Pons (tissue), 1 donor: Measurements from ENCODE around the gene LYRM2.

Experiments
- DNase-seq: peaks from one replicate; pipeline ENCODE4 v3.0.0-alpha.2; 2016; ENCODE audit warnings: low spot score

Gene LYRM2

DNA sequence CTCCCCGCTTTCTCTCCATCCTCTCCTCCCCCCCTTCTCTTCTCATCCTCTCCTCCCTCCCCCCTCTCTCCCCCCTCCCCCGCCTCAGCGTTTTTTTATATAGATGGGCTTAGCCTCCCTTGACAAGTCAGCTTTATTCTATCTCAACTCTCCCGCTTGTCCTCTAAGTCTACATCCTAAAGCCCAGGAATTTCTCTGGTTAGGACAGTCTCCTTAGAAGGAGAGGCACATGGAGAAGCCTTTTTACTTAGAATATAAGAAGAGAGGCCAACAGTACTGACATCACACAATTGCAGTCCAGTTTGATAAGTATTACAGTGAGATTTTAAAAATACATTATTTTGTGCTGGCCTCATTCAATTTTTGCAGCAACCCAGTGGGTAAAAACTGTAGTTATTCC, 83.5 kb downstream of the LYRM2 start:
- DNase-seq: no peak

- DNase-seq: no peak
Observed at GRCh38 chr6:89554106-89554505, 84.4 kb downstream of the LYRM2 start.

GRCh38 chr6:89553431-89553830, 85.1 kb downstream of the LYRM2 start:
- DNase-seq: no peak

DNA sequence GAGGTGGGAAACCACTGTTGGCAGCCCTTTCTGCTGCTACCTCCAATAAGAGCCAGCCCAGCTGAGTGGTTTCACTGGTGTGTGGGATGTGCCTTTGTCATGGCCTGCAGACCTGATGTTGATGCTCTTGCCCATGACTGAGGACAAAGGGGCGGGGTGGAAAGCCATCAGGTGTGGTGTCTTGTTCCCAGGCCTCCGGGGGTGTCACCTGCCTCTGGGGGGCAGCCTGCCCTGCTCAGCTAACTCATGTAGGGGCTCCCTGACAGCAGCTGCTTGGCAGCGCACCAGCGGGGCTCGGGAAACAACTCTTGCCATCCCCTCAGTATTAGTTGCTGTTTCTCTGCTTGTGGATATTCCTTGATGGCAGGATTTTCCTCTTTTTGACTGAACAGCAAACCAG, 91.3 kb downstream of the LYRM2 start:
- DNase-seq: no peak

DNA sequence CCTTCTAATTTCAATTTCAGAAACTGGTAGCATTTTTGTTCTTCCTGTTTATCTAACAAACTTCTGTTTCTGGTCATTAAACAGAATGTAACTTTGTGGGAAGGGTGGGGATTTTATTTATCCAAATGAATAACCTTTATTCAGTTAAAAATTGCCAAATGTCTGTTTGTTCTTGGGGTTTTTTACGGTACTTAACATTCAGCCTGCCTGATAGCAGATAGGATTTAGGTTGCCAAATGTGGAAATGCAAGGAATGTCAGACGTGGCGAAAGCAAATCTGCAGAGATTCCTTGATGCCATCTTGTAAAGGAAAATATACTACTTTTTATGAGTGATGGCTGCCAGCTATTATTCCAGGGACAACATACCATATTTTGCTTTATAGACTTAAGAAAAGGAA, 95.7 kb downstream of the LYRM2 start:
- no peak for DNase-seq

DNA sequence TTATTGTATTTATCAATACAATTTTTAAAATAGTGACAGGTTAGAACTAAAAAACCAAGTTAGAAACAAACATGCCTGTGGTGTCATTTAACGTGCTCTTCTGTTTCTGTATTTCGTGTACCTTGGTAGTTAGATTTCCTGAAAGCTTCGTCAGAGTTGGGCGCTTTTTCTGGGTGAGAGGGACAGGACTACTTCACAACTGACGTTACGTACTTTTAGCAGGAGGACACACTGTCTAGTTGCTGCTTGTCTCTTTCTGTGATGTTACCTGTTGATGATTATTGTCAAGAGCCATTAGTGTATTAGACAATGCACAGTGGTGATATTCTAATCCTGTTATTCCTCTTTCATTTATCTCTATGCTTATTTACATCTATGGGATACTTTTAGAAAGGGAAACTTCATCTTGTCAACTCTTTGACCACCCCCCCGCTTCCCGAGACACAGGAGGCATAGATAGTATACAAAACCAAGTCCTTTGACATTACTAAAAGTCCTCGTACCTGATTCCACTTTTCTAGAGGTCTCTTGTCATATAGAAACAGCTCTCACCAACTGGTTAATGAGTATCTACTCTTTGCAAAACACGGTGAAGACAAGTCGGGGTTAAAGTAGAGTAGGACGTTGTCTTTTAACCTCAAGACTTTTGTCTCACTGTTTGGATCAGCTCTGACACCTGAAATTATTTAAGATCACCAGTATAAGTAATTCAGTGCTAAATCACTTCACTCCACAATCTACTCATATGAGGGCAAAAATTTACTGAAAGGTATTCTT, 96.3 kb downstream of the LYRM2 start:
- no peak for DNase-seq

GRCh38 chr6:89539779-89540178, 98.8 kb downstream of the LYRM2 start:
- DNase-seq: no peak

DNA sequence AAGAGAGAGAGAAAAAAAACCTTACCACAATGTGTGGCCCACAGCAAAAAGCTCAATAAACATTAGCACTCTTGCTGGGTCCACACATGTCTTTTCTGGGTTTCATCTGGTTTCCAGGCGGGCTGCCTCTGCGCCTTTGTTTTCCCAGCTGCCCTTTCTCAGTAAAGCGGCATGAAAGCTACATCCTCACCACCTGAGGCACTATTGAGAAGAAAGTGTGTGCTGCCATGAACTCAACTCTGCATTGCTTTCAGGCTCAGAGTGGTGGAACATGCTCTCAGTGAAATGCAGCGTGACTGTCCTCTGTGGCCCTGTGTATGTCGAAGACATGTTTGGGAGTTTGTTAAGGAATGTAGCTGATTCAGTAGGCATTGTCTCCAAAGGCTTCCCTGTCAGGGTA, 102.3 kb downstream of the LYRM2 start:
- DNase-seq: no peak

- no peak for DNase-seq
Observed at GRCh38 chr6:89530982-89531381, 107.6 kb downstream of the LYRM2 start.

GRCh38 chr6:89528866-89529265, 109.7 kb downstream of the LYRM2 start:
- no peak for DNase-seq

GRCh38 chr6:89527634-89528033, 110.9 kb downstream of the LYRM2 start:
- DNase-seq: no peak

- no peak for DNase-seq
Observed at GRCh38 chr6:89526563-89526869, 112.0 kb downstream of the LYRM2 start.

GRCh38 chr6:89525786-89526562, 112.6 kb downstream of the LYRM2 start:
- no peak for DNase-seq

- DNase-seq: no peak
Observed at GRCh38 chr6:89522778-89523177, 115.8 kb downstream of the LYRM2 start.

DNA sequence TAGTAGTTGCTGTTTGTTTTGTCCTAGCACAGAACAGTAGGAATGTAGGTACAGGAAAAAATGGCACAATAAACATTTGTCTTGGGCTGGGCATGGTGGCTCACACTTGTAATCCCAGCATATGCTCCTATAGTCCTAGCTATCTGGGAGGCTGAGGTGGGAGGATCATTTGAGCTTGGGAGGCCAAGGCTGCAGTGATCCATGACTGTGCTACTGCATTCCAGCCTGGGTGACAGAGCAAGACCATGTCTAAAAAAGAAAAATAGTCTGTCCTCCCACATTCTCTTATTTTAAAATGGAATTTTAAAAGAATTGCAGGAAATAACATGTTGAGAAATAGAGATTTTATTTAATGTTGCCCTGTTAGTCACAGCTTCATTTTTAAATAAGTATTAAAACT, 117.8 kb downstream of the LYRM2 start:
- no peak for DNase-seq

DNA sequence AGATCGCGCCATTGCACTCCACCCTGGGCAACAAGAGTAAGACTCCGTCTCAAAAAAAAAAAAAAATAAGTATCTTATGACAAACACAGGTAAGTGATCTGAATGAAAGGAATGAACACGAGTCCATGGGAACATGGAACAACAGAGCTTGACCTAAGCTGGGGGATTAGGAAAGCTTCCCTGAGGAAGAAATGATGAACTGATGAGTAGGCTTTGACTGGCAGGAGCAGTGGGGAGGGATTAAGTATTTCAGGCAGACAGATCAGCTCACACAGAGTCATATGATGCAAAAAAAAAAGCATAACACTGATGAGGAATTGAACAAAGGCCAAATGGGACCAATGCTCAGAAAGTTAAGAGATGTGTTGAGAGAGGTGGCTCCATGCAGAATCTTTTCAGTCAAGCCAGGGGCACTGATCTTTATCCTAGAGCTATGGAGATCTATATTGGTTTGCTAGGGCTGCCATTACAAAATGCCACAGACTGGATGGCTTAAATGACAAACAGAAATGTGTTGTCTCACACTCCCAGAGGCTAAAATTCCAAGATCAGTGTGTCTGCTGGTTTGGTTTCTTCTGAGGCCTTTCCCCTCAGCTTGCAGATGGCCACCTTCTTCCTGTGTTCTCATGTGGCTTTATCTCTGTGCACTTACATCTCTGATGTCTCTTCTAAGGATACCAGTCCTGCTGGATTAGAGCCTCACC, 120.0 kb downstream of the LYRM2 start:
- DNase-seq: no peak
